ENCODE results near the gene IFI27. TPM values are rescaled to one million over a fixed set of nuclear protein-coding genes. Genes with fewer than 3 reads are reported as not detected.

IFI27 gene
- total RNA-seq, 1 experiment from 2014 or later: 766 TPM

- no peaks in the 10 kb centered on the region for H3K27me3 Mint-ChIP-seq (ENCODE audit: unreplicated experiment)
Measured at GRCh38 chr14:94132285-94132887, 21.9 kb downstream of the IFI27 start.

GRCh38 chr14:94135476-94135875 is 24.9 kb downstream of the IFI27 start:
- TF ChIP-seq CTCF (IDR thresholded peaks at IDR 0.05; ENCODE audit: unreplicated experiment): no peak
- no peak overlapping the region for H3K27ac Mint-ChIP-seq (ENCODE audit: unreplicated experiment)
- peaks cover 2% of the 10 kb centered on the region for H3K4me1 Mint-ChIP-seq (ENCODE audit: low read depth, unreplicated experiment)
- peaks cover 14% of the 10 kb centered on the region for H3K27me3 Mint-ChIP-seq (ENCODE audit: unreplicated experiment)
- CTCF ChIA-PET: no interaction called here
- peaks cover under 1% of the 10 kb centered on the region for H3K36me3 Mint-ChIP-seq (ENCODE audit: insufficient read depth, unreplicated experiment)
- no peak for DNase-seq
- no peaks in the 10 kb centered on the region for H3K9me3 Mint-ChIP-seq (ENCODE audit: low read depth, unreplicated experiment)
- no peak overlapping the region for H3K4me3 Mint-ChIP-seq (ENCODE audit: low read depth, unreplicated experiment)
- intact Hi-C loops (cut with micrococcal nuclease; ENCODE audit: unreplicated experiment): loop anchor here (5.0 kb wide), 1 partner anchor 198 kb away; no protein-coding TSS in a partner anchor
- no TSS peak for BruUV-seq (replicated peaks)

More at GRCh38 chr14:94132285-94132887, 21.9 kb downstream of the IFI27 start:
- peak; percentile 63 for TF ChIP-seq CTCF (IDR thresholded peaks at IDR 0.05; ENCODE audit: unreplicated experiment)
- peak; percentile 74 for DNase-seq
- H3K4me1 Mint-ChIP-seq (ENCODE audit: low read depth, unreplicated experiment): peaks cover 14% of the 10 kb centered on the region
- no peak overlapping the region for H3K4me3 Mint-ChIP-seq (ENCODE audit: low read depth, unreplicated experiment)
- no TSS peak for BruUV-seq (replicated peaks)
- no peaks in the 10 kb centered on the region for H3K9me3 Mint-ChIP-seq (ENCODE audit: low read depth, unreplicated experiment)
- intact Hi-C loops (cut with micrococcal nuclease; ENCODE audit: unreplicated experiment): loop anchor here (2.0 to 5.0 kb wide), 2 partner anchors 265 to 280 kb away; no protein-coding TSS in a partner anchor
- H3K27ac Mint-ChIP-seq (ENCODE audit: unreplicated experiment): no peak overlapping the region
- CTCF ChIA-PET: interaction anchor here (0.8 to 1.6 kb wide), 7 partner anchors 66 to 354 kb away, joined by 3 to 6 read pairs (median 3); no protein-coding TSS in a partner anchor
- H3K36me3 Mint-ChIP-seq (ENCODE audit: insufficient read depth, unreplicated experiment): peaks cover 17% of the 10 kb centered on the region

GRCh38 chr14:94136575-94137331 is 26.2 kb downstream of the IFI27 start:
- H3K4me1 Mint-ChIP-seq (ENCODE audit: low read depth, unreplicated experiment): no peaks in the 10 kb centered on the region
- peak; percentile 86 for DNase-seq
- H3K27ac Mint-ChIP-seq (ENCODE audit: unreplicated experiment): no peak overlapping the region
- TF ChIP-seq CTCF (IDR thresholded peaks at IDR 0.05; ENCODE audit: unreplicated experiment): peak; percentile 85
- intact Hi-C loops (cut with micrococcal nuclease; ENCODE audit: unreplicated experiment): loop anchor here (1.0 to 5.0 kb wide), 3 partner anchors 44 to 199 kb away; no protein-coding TSS in a partner anchor
- H3K36me3 Mint-ChIP-seq (ENCODE audit: insufficient read depth, unreplicated experiment): no peaks in the 10 kb centered on the region
- H3K9me3 Mint-ChIP-seq (ENCODE audit: low read depth, unreplicated experiment): no peaks in the 10 kb centered on the region
- CTCF ChIA-PET: interaction anchor here (0.7 to 2.3 kb wide), 14 partner anchors 37 to 482 kb away, joined by 3 to 18 read pairs (median 4); partner anchors contain the start of genes DDX24, IFI27L1 and PPP4R4
- no TSS peak for BruUV-seq (replicated peaks)
- no peak overlapping the region for H3K4me3 Mint-ChIP-seq (ENCODE audit: low read depth, unreplicated experiment)
- H3K27me3 Mint-ChIP-seq (ENCODE audit: unreplicated experiment): peaks cover 14% of the 10 kb centered on the region

- TF ChIP-seq CTCF (IDR thresholded peaks at IDR 0.05; ENCODE audit: unreplicated experiment): no peak
- CTCF ChIA-PET: interaction anchor here (2.3 kb wide), 1 partner anchor 87 kb away, joined by 16 read pairs; no protein-coding TSS in a partner anchor
- no peaks in the 10 kb centered on the region for H3K9me3 Mint-ChIP-seq (ENCODE audit: low read depth, unreplicated experiment)
- BruUV-seq (replicated peaks): no TSS peak
- DNase-seq: no peak
- H3K27me3 Mint-ChIP-seq (ENCODE audit: unreplicated experiment): peaks cover 14% of the 10 kb centered on the region
- H3K27ac Mint-ChIP-seq (ENCODE audit: unreplicated experiment): no peak overlapping the region
- no peaks in the 10 kb centered on the region for H3K4me1 Mint-ChIP-seq (ENCODE audit: low read depth, unreplicated experiment)
- no peaks in the 10 kb centered on the region for H3K36me3 Mint-ChIP-seq (ENCODE audit: insufficient read depth, unreplicated experiment)
- no peak overlapping the region for H3K4me3 Mint-ChIP-seq (ENCODE audit: low read depth, unreplicated experiment)
- intact Hi-C loops (cut with micrococcal nuclease; ENCODE audit: unreplicated experiment): loop anchor here (5.0 kb wide), 1 partner anchor 201 kb away; no protein-coding TSS in a partner anchor
Measured at GRCh38 chr14:94138251-94138650, 27.7 kb downstream of the IFI27 start.

All from Calu3 (cell line).